Lower leg skin (tissue), 4 donors: ENCODE measurements around the gene CAB39L. TPM values are rescaled to one million over a fixed set of nuclear protein-coding genes. Genes with fewer than 3 reads are reported as not detected.
A peak's percentile ranks its signal among the peaks of the same experiment; 100 is the strongest.

ENCODE experiments used
- DNase-seq, 2 donors: peaks; one replicate each; pipeline ENCODE4 v3.0.0-alpha.2; 2019; ENCODE audit warnings: low spot score in 2 of 2
- H3K4me3 ChIP-seq: fragments of 200-600 bp; sonication (generic); 2 replicates; pipeline ENCODE4 v1.5.1; 2017; ENCODE audit warnings: mild to moderate bottlenecking, low read depth; ENCODE audit not compliant: poor library complexity, severe bottlenecking
- CTCF ChIP-seq, 3 donors: fragments of 450-650 bp; IDR thresholded peaks; one replicate each; pipeline ENCODE4 v1.5.1; 2016; ENCODE audit warnings: antibody characterized with exemption in 3 of 3, mild to moderate bottlenecking in 3 of 3, moderate library complexity in 2 of 3
- POLR2A ChIP-seq, 2 donors: fragments of 450-650 bp; IDR thresholded peaks; one replicate each; pipeline ENCODE4 v1.6.1; 2016 to 2017; ENCODE audit warnings: antibody characterized with exemption in 2 of 2, mild to moderate bottlenecking in 1 of 2, moderate library complexity in 1 of 2
- whole genome bisulfite sequencing, 2 donors: methylation state at CpG; one replicate each; pipeline ENCODE4 v1.1.5; 2018; 5-methylcytosine and 5-hydroxymethylcytosine counted together
- intact Hi-C: fragments of 100-400 bp; cut with DNase I; formaldehyde crosslinking; loops from one replicate; pipeline ENCODE4 v1.15.0; 2023; ENCODE audit warnings: low total_unique reads
- total RNA-seq, 4 donors: library from RNA; depleted of rRNA; stranded (reverse); fragments of >200 nt; gene quantifications; one replicate each; pipeline ENCODE4 v1.1.0, GENCODE V29; 2016

Gene CAB39L
- total RNA-seq, 4 donors from 2014 or later, result 14.9 to 31.1 (median 26.3) TPM

- WGBS, 2 donors, result 48 to 54% methylated on average over 11 of the region's 11 CpGs
- no peak for TF ChIP-seq POLR2A (IDR thresholded peaks at IDR 0.05)
- no peak for TF ChIP-seq CTCF (IDR thresholded peaks at IDR 0.05)
- H3K4me3 ChIP-seq, result no peak overlapping the region
- intact Hi-C loops, result loop anchor here (10.0 kb wide), 1 partner anchor 296 kb away; no protein-coding TSS in a partner anchor
- DNase-seq, result peak in 1 of 2 donors; percentile 85
These were observed 134.9 kb downstream of the CAB39L start for GRCh38 chr13:49308921-49309408.

- no peak overlapping the region for H3K4me3 ChIP-seq
- intact Hi-C loops, result loop anchor here (10.0 kb wide), 1 partner anchor 297 kb away; no protein-coding TSS in a partner anchor
- WGBS, 2 donors, result 9 to 22% methylated on average over 7 of the region's 7 CpGs
- peak; percentile 88 to 96 for DNase-seq
- no peak for TF ChIP-seq CTCF (IDR thresholded peaks at IDR 0.05)
- TF ChIP-seq POLR2A (IDR thresholded peaks at IDR 0.05), result no peak
These were observed 135.6 kb downstream of the CAB39L start for GRCh38 chr13:49308097-49308875.

GRCh38 chr13:49307365-49307764, 136.5 kb downstream of the CAB39L start:
- 77 to 78% methylated on average over 6 of the region's 6 CpGs for WGBS, 2 donors
- intact Hi-C loops, result loop anchor here (10.0 kb wide), 1 partner anchor 297 kb away; no protein-coding TSS in a partner anchor
- no peak overlapping the region for H3K4me3 ChIP-seq
- DNase-seq, result no peak
- TF ChIP-seq CTCF (IDR thresholded peaks at IDR 0.05) (no peak), POLR2A (IDR thresholded peaks at IDR 0.05) (no peak)

GRCh38 chr13:49305792-49306425, 138.0 kb downstream of the CAB39L start:
- no peak overlapping the region for H3K4me3 ChIP-seq
- DNase-seq, result no peak
- intact Hi-C loops, result loop anchor here (10.0 kb wide), 1 partner anchor 299 kb away; no protein-coding TSS in a partner anchor
- TF ChIP-seq POLR2A (IDR thresholded peaks at IDR 0.05) (no peak), CTCF (IDR thresholded peaks at IDR 0.05) (no peak)
- 56 to 68% methylated on average over 15 of the region's 15 CpGs for WGBS, 2 donors

GRCh38 chr13:49304763-49305700, 138.8 kb downstream of the CAB39L start:
- no peak for TF ChIP-seq CTCF (IDR thresholded peaks at IDR 0.05)
- TF ChIP-seq POLR2A (IDR thresholded peaks at IDR 0.05), result no peak
- no peak overlapping the region for H3K4me3 ChIP-seq
- intact Hi-C loops, result loop anchor here (10.0 kb wide), 1 partner anchor 300 kb away; no protein-coding TSS in a partner anchor
- WGBS, 2 donors, result 77 to 81% methylated on average over 25 of the region's 25 CpGs
- DNase-seq, result no peak
